Sigmoid colon (tissue), 7 donors: ENCODE data around the gene GCLC. TPM values are rescaled to one million over a fixed set of nuclear protein-coding genes. Genes with fewer than 3 reads are reported as not detected.

Experiments used
- DNase-seq: peaks from one replicate; pipeline ENCODE4 v3.0.0-alpha.2; 2019
- H3K27ac ChIP-seq, 4 donors: fragments of 200-600 bp; sonication (generic); one replicate each; pipeline ENCODE4 v1.5.1; 2016 to 2019; ENCODE audit warnings: mild to moderate bottlenecking in 1 of 4
- H3K27me3 ChIP-seq, 3 donors: fragments of 200-600 bp; sonication (generic); one replicate each; pipeline ENCODE4 v1.5.1; 2019; ENCODE audit warnings: mild to moderate bottlenecking in 1 of 3
- H3K36me3 ChIP-seq, 4 donors: fragments of 200-600 bp; sonication (generic); one replicate each; pipeline ENCODE4 v1.5.1; 2016 to 2019
- H3K4me1 ChIP-seq, 4 donors: fragments of 200-600 bp; sonication (generic); one replicate each; pipeline ENCODE4 v1.5.1; 2017 to 2019
- H3K4me3 ChIP-seq, 4 donors: fragments of 200-600 bp; sonication (generic); one replicate each; pipeline ENCODE4 v1.5.1; 2017 to 2019; ENCODE audit warnings: mild to moderate bottlenecking in 2 of 4, moderate library complexity in 1 of 4
- H3K9me3 ChIP-seq, 4 donors: fragments of 200-600 bp in 3 of 4; sonication (generic) in 3 of 4; one replicate each; pipeline versions ENCODE4 v1.5.1 to v1.6.1; 2013 to 2019
- EP300 ChIP-seq, 4 donors: sonication (generic); formaldehyde crosslinking; IDR thresholded peaks; one replicate each; pipeline ENCODE4 v1.6.1; 2017; ENCODE audit warnings: antibody characterized with exemption in 4 of 4
- POLR2A ChIP-seq, 2 donors: fragments of 450-650 bp; IDR thresholded peaks; one replicate each; pipeline ENCODE4 v1.6.1; 2016; ENCODE audit warnings: antibody characterized with exemption in 2 of 2, mild to moderate bottlenecking in 2 of 2, moderate library complexity in 2 of 2
- POLR2AphosphoS5 ChIP-seq, 4 donors: sonication (generic); formaldehyde crosslinking; IDR thresholded peaks; one replicate each; pipeline ENCODE4 v1.6.1; 2017; ENCODE audit warnings: antibody characterized with exemption in 4 of 4
- WGBS, 2 donors: extraction: QIAGEN DNeasy Blood & Tissue Kit; methylation state at CpG; one replicate each; pipeline ENCODE4 v1.1.7; 2013; 5-methylcytosine and 5-hydroxymethylcytosine counted together
- intact Hi-C: fragments of 100-400 bp; cut with DNase I; formaldehyde crosslinking; loops from one replicate; pipeline ENCODE4 v1.15.1; 2023
- polyA plus RNA-seq, 3 donors: library from polyadenylated mRNA; stranded (reverse); fragments of 200-250 nt; gene quantifications; one replicate each; pipeline ENCODE4 v1.2.3, GENCODE V29; 2013
- total RNA-seq, 4 donors: library from RNA; depleted of rRNA; stranded (reverse); fragments of >200 nt; gene quantifications; one replicate each; pipeline ENCODE4 v1.1.0, GENCODE V29; 2016
- TF ChIP-seq, protein P1 (sequence below), 4 experiments: fragments of 450-650 bp in 3 of 4; fragments of 200-600 bp in 1 of 4; IDR thresholded peaks; one replicate each; pipeline ENCODE4 v1.5.1; 2016 to 2019; ENCODE audit warnings: antibody characterized with exemption in 4 of 4, mild to moderate bottlenecking in 3 of 4, moderate library complexity in 2 of 4
- donor health status: healthy with polysubstance abuse.
- donor health status: Bipolar disorder and iron deficiency.
- donor health status: healthy.

The GCLC gene
- total and polyA plus RNA-seq, 7 donors: 16.2 to 60.3 (median 53.7) TPM

GRCh38 chr6:53458105-53458866, 86.6 kb downstream of the GCLC start:
- intact Hi-C loops: no loop called here
- TF ChIP-seq POLR2AphosphoS5 (IDR thresholded peaks at IDR 0.05) (no peak), EP300 (IDR thresholded peaks at IDR 0.05) (no peak), POLR2A (IDR thresholded peaks at IDR 0.05) (no peak)
- TF ChIP-seq, protein P1, sequence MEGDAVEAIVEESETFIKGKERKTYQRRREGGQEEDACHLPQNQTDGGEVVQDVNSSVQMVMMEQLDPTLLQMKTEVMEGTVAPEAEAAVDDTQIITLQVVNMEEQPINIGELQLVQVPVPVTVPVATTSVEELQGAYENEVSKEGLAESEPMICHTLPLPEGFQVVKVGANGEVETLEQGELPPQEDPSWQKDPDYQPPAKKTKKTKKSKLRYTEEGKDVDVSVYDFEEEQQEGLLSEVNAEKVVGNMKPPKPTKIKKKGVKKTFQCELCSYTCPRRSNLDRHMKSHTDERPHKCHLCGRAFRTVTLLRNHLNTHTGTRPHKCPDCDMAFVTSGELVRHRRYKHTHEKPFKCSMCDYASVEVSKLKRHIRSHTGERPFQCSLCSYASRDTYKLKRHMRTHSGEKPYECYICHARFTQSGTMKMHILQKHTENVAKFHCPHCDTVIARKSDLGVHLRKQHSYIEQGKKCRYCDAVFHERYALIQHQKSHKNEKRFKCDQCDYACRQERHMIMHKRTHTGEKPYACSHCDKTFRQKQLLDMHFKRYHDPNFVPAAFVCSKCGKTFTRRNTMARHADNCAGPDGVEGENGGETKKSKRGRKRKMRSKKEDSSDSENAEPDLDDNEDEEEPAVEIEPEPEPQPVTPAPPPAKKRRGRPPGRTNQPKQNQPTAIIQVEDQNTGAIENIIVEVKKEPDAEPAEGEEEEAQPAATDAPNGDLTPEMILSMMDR (IDR thresholded peaks at IDR 0.05): no peak
- no peaks in the 10 kb centered on the region for H3K36me3 ChIP-seq
- no peak overlapping the region for H3K27ac ChIP-seq
- no peak for DNase-seq
- no peaks in the 10 kb centered on the region for H3K4me1 ChIP-seq
- H3K9me3 ChIP-seq: peaks cover 0 to 2% (median 0%) of the 10 kb centered on the region in 4 donors
- H3K27me3 ChIP-seq: no peaks in the 10 kb centered on the region
- H3K4me3 ChIP-seq: no peak overlapping the region
- 80 to 91% methylated on average over 3 of the region's 3 CpGs for WGBS, 2 donors

DNA sequence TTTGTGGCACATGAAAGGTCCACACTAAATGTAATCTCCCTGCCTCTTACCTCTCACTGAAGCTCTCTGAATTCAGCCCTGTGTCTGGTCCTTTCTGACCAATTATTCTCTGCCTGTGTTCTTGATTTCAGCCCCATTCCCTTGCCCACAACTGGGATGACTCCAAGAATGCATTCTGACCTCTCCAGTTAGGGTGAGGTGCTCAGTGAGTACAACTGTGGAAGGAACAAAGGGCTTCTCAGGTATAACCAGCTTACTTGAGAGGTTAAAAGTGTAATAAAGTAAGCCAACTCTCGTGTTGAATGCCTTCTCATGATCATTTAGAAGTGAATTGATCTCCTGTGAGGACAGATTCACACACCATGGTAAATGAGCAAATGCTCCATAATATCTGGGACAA, 88.1 kb downstream of the GCLC start:
- Histone ChIP-seq H3K36me3 (no peaks in the 10 kb centered on the region), H3K27me3 (no peaks in the 10 kb centered on the region), H3K27ac (no peak overlapping the region), H3K4me3 (no peak overlapping the region), H3K4me1 (no peaks in the 10 kb centered on the region), H3K9me3 (peaks cover 0 to 2% (median 0%) of the 10 kb centered on the region in 4 donors)
- 26 to 61% methylated on average over 1 of the region's 1 CpG for WGBS, 2 donors
- DNase-seq: no peak
- intact Hi-C loops: no loop called here
- no peak for TF ChIP-seq POLR2A (IDR thresholded peaks at IDR 0.05)
- no peak for TF ChIP-seq EP300 (IDR thresholded peaks at IDR 0.05)
- TF ChIP-seq, protein P1 (IDR thresholded peaks at IDR 0.05): no peak
- TF ChIP-seq POLR2AphosphoS5 (IDR thresholded peaks at IDR 0.05): no peak

DNA sequence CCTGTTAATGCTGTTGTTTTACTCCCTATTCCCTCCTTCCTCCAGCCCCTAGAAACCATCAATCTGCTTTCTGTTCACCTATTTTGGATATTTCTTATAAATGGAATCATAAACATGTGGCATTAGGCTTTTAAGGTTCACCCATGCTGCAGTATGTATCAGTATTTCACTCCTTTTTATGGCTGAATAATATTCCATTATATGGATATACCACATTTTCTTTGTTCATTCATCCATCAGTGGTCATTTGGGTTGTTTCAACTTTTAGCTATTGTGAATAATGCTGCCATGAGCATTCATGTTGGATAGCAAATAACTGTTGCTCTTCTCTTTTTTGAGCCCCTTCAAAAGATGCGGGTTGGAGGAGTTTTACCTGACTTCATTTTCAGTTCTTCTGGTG, 89.2 kb downstream of the GCLC start:
- DNase-seq: no peak
- TF ChIP-seq, protein P1 (IDR thresholded peaks at IDR 0.05): no peak
- TF ChIP-seq POLR2A (IDR thresholded peaks at IDR 0.05): no peak
- no peak for TF ChIP-seq EP300 (IDR thresholded peaks at IDR 0.05)
- no peak for TF ChIP-seq POLR2AphosphoS5 (IDR thresholded peaks at IDR 0.05)
- no peak overlapping the region for H3K4me3 ChIP-seq
- H3K36me3 ChIP-seq: no peaks in the 10 kb centered on the region
- H3K9me3 ChIP-seq: peaks cover 0 to 2% (median 0%) of the 10 kb centered on the region in 4 donors
- intact Hi-C loops: no loop called here
- H3K27me3 ChIP-seq: no peaks in the 10 kb centered on the region
- no peak overlapping the region for H3K27ac ChIP-seq
- H3K4me1 ChIP-seq: no peaks in the 10 kb centered on the region
- 95 to 98% methylated on average over 1 of the region's 1 CpG for WGBS, 2 donors

- H3K9me3 ChIP-seq: peaks cover 0 to 6% (median 0%) of the 10 kb centered on the region in 4 donors
- no peak for DNase-seq
- H3K27me3 ChIP-seq: no peaks in the 10 kb centered on the region
- intact Hi-C loops: no loop called here
- no peaks in the 10 kb centered on the region for H3K36me3 ChIP-seq
- 40 to 70% methylated on average over 3 of the region's 3 CpGs for WGBS, 2 donors
- H3K4me1 ChIP-seq: no peaks in the 10 kb centered on the region
- no peak overlapping the region for H3K27ac ChIP-seq
- H3K4me3 ChIP-seq: no peak overlapping the region
- TF ChIP-seq EP300 (IDR thresholded peaks at IDR 0.05): no peak
Observed at GRCh38 chr6:53451165-53451564, 93.7 kb downstream of the GCLC start.

- TF ChIP-seq POLR2AphosphoS5 (IDR thresholded peaks at IDR 0.05): no peak
- no peak for TF ChIP-seq POLR2A (IDR thresholded peaks at IDR 0.05)
- TF ChIP-seq, protein P1 (IDR thresholded peaks at IDR 0.05): no peak
- no peak for TF ChIP-seq EP300 (IDR thresholded peaks at IDR 0.05)
- DNase-seq: no peak
- Histone ChIP-seq H3K27ac (no peak overlapping the region), H3K27me3 (no peaks in the 10 kb centered on the region), H3K36me3 (no peaks in the 10 kb centered on the region), H3K4me1 (no peaks in the 10 kb centered on the region), H3K9me3 (peaks cover 0 to 4% (median 0%) of the 10 kb centered on the region in 4 donors), H3K4me3 (no peak overlapping the region)
- intact Hi-C loops: no loop called here
- WGBS, 2 donors: 85% methylated on average over 2 of the region's 2 CpGs
Observed at GRCh38 chr6:53447865-53448264, 97.0 kb downstream of the GCLC start.

Other genes with a start within 250 kb of the GCLC start
- gene ELOVL5, start 196.2 kb downstream of the GCLC start, total RNA-seq: 10 to 100 TPM; 54.3 to 73.8 (median 70.4) TPM
- 10 to 100 TPM in 1 of 3 donors, 1 to 10 TPM in 2; 7.2 to 51.6 (median 9.6) TPM for gene ELOVL5, start 196.2 kb downstream of the GCLC start, polyA plus RNA-seq
- 1 to 10 TPM in 1 of 4 donors, not detected in 3; 1.1 TPM for gene KLHL31, start 120.7 kb upstream of the GCLC start, total RNA-seq
- gene KLHL31, start 120.7 kb upstream of the GCLC start, polyA plus RNA-seq: under 1 TPM in 2 of 3 donors, not detected in 1; 0.39 to 0.46 TPM
- 10 to 100 TPM; 20.8 to 32.4 (median 24.4) TPM for gene LRRC1, start 249.9 kb upstream of the GCLC start, total RNA-seq
- gene LRRC1, start 249.9 kb upstream of the GCLC start, polyA plus RNA-seq: 10 to 100 TPM; 29.9 to 50.4 (median 43.2) TPM